ENCODE results near the gene NR5A2.

NR5A2 gene

GRCh38 chr1:200136384-200136783 lies 108.9 kb downstream of the NR5A2 start:
- no peak for TF ChIP-seq CTCF (IDR thresholded peaks at IDR 0.05; ENCODE audit: insufficient read depth, low read length, poor library complexity, severe bottlenecking)

GRCh38 chr1:200139661-200140250 lies 112.2 kb downstream of the NR5A2 start:
- Histone ChIP-seq H3K4me3 (replicated peaks; ENCODE audit: low read depth, low read length) (no peak overlapping the region), H3K27me3 (replicated peaks; ENCODE audit: control insufficient read depth, insufficient read depth, low read length) (no peaks in the 10 kb centered on the region), H3K36me3 (ENCODE audit: control insufficient read depth, insufficient read depth, low read length) (no peaks in the 10 kb centered on the region)
- no peak for DNase-seq (ENCODE audit: extremely low read depth, insufficient read length)
- TF ChIP-seq CTCF (IDR thresholded peaks at IDR 0.05; ENCODE audit: insufficient read depth, low read length, poor library complexity, severe bottlenecking) = peak; percentile 78

More at GRCh38 chr1:200136384-200136783, 108.9 kb downstream of the NR5A2 start:
- Histone ChIP-seq H3K27me3 (replicated peaks; ENCODE audit: control insufficient read depth, insufficient read depth, low read length) (no peaks in the 10 kb centered on the region), H3K36me3 (ENCODE audit: control insufficient read depth, insufficient read depth, low read length) (no peaks in the 10 kb centered on the region), H3K4me3 (replicated peaks; ENCODE audit: low read depth, low read length) (no peak overlapping the region)
- DNase-seq (ENCODE audit: extremely low read depth, insufficient read length) = no peak

- no peak for DNase-seq (ENCODE audit: extremely low read depth, insufficient read length)
- no peak overlapping the region for H3K4me3 ChIP-seq (replicated peaks; ENCODE audit: low read depth, low read length)
- H3K27me3 ChIP-seq (replicated peaks; ENCODE audit: control insufficient read depth, insufficient read depth, low read length) = no peaks in the 10 kb centered on the region
- no peak for TF ChIP-seq CTCF (IDR thresholded peaks at IDR 0.05; ENCODE audit: insufficient read depth, low read length, poor library complexity, severe bottlenecking)
- H3K36me3 ChIP-seq (ENCODE audit: control insufficient read depth, insufficient read depth, low read length) = no peaks in the 10 kb centered on the region
Measured at GRCh38 chr1:200143347-200143746, 115.8 kb downstream of the NR5A2 start.

GRCh38 chr1:200146100-200146499 lies 118.6 kb downstream of the NR5A2 start:
- TF ChIP-seq CTCF (IDR thresholded peaks at IDR 0.05; ENCODE audit: insufficient read depth, low read length, poor library complexity, severe bottlenecking) = no peak
- H3K4me3 ChIP-seq (replicated peaks; ENCODE audit: low read depth, low read length) = no peak overlapping the region
- no peaks in the 10 kb centered on the region for H3K36me3 ChIP-seq (ENCODE audit: control insufficient read depth, insufficient read depth, low read length)
- no peaks in the 10 kb centered on the region for H3K27me3 ChIP-seq (replicated peaks; ENCODE audit: control insufficient read depth, insufficient read depth, low read length)
- no peak for DNase-seq (ENCODE audit: extremely low read depth, insufficient read length)

GRCh38 chr1:200147094-200147493 lies 119.6 kb downstream of the NR5A2 start:
- Histone ChIP-seq H3K36me3 (ENCODE audit: control insufficient read depth, insufficient read depth, low read length) (no peaks in the 10 kb centered on the region), H3K27me3 (replicated peaks; ENCODE audit: control insufficient read depth, insufficient read depth, low read length) (no peaks in the 10 kb centered on the region), H3K4me3 (replicated peaks; ENCODE audit: low read depth, low read length) (no peak overlapping the region)
- DNase-seq (ENCODE audit: extremely low read depth, insufficient read length) = no peak
- TF ChIP-seq CTCF (IDR thresholded peaks at IDR 0.05; ENCODE audit: insufficient read depth, low read length, poor library complexity, severe bottlenecking) = no peak

GRCh38 chr1:200147742-200148141 lies 120.2 kb downstream of the NR5A2 start:
- H3K36me3 ChIP-seq (ENCODE audit: control insufficient read depth, insufficient read depth, low read length) = no peaks in the 10 kb centered on the region
- H3K4me3 ChIP-seq (replicated peaks; ENCODE audit: low read depth, low read length) = no peak overlapping the region
- DNase-seq (ENCODE audit: extremely low read depth, insufficient read length) = no peak
- no peak for TF ChIP-seq CTCF (IDR thresholded peaks at IDR 0.05; ENCODE audit: insufficient read depth, low read length, poor library complexity, severe bottlenecking)
- H3K27me3 ChIP-seq (replicated peaks; ENCODE audit: control insufficient read depth, insufficient read depth, low read length) = no peaks in the 10 kb centered on the region
